ENCODE measurements around the gene CNOT6.

DNA sequence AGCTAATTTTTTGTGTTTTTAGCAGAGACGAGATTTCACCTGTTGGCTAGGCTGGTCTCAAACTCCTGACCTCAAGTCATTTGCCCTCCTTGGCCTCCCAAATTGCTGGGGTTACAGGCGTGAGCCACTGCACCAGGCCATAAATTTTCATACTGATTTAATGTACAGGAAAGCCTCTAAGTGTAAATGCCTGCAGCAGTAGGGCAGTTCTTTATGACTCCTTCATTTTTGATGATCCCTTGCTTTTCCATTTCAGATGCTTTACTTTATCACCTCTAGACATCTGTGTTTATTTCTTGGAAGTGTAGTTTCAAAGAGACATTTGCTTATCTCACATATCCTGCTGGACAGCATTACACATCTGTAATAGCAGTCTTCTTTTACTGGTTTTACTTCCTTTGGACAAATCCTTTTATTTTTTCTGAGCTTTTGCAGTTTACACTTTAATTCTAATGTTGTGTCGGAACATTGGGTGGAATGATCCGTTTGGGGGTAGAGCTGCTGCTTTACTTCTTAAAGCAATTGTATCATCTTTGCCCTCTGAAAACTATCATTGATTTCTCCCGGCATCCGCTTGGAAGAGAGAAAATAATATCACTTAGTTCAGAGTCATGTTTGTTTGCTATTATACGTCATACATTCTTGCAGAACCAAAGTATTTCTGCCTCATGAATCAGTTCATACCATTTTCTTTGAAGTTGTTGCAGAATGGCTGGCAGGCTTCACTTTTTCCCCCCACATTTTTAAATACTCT, 61.2 kb downstream of the CNOT6 start:
- TF ChIP-seq FOXA1 (IDR thresholded peaks at IDR 0.05) (no peak), GABPA (IDR thresholded peaks at IDR 0.05 in 1 of 2, conservative IDR thresholded peaks at IDR 0.05 in 1 of 2) (no peak), TAF1 (conservative IDR thresholded peaks at IDR 0.05) (no peak)
